NCI-H82 (cell line): ENCODE data around the gene STH.
A peak's percentile ranks its signal among the peaks of the same experiment; 100 is the strongest.
"Not testable (repeated sequence)": the region's sequence is repeated elsewhere in the genome, so short reads cannot be mapped to it uniquely, and the experiment has no call there.

Experiments
- DNase-seq: peaks from one replicate; lab custom pipeline; 2025; lab: John Stamatoyannopoulos, UW

The STH gene

GRCh38 chr17:46007461-46007965, 8.5 kb downstream of the STH start:
- DNase-seq = no peak

- peak; percentile 63 for DNase-seq
Observed at GRCh38 chr17:46008591-46008990, 9.5 kb downstream of the STH start.

- no peak for DNase-seq
Observed at GRCh38 chr17:46009681-46010596, 10.9 kb downstream of the STH start.

- peak; percentile 53 for DNase-seq
Observed at GRCh38 chr17:46010597-46011186, 11.6 kb downstream of the STH start.

- DNase-seq = no peak
Observed at GRCh38 chr17:46011711-46012505, 12.9 kb downstream of the STH start.

DNA sequence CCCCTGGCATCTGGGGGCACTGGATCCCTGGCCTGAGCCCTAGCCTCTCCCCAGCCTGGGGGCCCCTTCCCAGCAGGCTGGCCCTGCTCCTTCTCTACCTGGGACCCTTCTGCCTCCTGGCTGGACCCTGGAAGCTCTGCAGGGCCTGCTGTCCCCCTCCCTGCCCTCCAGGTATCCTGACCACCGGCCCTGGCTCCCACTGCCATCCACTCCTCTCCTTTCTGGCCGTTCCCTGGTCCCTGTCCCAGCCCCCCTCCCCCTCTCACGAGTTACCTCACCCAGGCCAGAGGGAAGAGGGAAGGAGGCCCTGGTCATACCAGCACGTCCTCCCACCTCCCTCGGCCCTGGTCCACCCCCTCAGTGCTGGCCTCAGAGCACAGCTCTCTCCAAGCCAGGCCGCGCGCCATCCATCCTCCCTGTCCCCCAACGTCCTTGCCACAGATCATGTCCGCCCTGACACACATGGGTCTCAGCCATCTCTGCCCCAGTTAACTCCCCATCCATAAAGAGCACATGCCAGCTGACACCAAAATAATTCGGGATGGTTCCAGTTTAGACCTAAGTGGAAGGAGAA, 13.5 kb downstream of the STH start:
- DNase-seq = no peak

DNA sequence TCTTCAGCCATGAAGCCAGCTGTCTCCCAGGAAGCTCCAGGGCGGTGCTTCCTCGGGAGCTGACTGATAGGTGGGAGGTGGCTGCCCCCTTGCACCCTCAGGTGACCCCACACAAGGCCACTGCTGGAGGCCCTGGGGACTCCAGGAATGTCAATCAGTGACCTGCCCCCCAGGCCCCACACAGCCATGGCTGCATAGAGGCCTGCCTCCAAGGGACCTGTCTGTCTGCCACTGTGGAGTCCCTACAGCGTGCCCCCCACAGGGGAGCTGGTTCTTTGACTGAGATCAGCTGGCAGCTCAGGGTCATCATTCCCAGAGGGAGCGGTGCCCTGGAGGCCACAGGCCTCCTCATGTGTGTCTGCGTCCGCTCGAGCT, 14.1 kb downstream of the STH start:
- no peak for DNase-seq

DNA sequence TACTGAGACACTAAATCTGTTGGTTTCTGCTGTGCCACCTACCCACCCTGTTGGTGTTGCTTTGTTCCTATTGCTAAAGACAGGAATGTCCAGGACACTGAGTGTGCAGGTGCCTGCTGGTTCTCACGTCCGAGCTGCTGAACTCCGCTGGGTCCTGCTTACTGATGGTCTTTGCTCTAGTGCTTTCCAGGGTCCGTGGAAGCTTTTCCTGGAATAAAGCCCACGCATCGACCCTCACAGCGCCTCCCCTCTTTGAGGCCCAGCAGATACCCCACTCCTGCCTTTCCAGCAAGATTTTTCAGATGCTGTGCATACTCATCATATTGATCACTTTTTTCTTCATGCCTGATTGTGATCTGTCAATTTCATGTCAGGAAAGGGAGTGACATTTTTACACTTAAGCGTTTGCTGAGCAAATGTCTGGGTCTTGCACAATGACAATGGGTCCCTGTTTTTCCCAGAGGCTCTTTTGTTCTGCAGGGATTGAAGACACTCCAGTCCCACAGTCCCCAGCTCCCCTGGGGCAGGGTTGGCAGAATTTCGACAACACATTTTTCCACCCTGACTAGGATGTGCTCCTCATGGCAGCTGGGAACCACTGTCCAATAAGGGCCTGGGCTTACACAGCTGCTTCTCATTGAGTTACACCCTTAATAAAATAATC, 14.6 kb downstream of the STH start:
- peak; percentile 69 for DNase-seq

GRCh38 chr17:46019408-46019925, 20.4 kb downstream of the STH start:
- not testable (repeated sequence) for DNase-seq

- DNase-seq = no peak
Observed at GRCh38 chr17:46020023-46020761, 21.1 kb downstream of the STH start.

DNA sequence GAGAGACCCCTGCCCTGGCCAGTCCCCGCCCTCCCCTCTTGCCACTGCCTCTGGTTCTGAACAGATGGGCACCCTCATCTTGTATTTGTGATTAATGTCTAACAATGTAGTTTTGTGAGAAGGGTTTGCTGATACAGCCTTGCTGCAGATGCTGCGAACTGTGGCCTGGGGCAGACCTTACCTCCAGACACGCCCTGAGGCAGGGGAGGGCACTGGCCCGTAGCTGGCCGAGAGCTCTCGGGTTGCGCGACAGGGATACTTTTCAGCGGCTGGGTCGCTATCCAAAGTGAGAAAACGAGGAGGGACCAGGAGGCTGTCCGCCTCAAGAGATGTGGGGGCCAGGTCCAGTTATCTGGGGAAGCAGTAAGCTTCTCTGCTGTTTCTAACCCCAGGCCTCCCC, 21.9 kb downstream of the STH start:
- DNase-seq = no peak

DNA sequence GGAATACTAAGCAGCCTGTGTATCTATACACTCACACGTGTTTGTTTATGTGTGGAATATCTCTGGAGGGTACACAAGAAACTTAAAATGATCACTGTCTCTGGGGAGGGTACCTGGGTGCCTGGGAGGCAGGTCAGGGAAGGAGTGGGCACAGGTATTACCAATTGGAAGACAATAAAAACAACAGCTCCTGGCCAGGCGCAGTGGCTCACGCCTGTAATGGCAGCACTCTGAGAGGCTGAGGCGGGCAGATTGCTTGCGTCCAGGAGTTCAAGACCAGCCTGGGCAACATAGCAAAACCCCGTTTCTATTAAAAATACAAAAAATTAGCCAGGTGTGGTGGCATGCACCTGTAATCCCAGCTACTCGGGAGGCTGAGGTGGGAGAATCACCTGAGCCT, 24.3 kb downstream of the STH start:
- DNase-seq = not testable (repeated sequence)

DNA sequence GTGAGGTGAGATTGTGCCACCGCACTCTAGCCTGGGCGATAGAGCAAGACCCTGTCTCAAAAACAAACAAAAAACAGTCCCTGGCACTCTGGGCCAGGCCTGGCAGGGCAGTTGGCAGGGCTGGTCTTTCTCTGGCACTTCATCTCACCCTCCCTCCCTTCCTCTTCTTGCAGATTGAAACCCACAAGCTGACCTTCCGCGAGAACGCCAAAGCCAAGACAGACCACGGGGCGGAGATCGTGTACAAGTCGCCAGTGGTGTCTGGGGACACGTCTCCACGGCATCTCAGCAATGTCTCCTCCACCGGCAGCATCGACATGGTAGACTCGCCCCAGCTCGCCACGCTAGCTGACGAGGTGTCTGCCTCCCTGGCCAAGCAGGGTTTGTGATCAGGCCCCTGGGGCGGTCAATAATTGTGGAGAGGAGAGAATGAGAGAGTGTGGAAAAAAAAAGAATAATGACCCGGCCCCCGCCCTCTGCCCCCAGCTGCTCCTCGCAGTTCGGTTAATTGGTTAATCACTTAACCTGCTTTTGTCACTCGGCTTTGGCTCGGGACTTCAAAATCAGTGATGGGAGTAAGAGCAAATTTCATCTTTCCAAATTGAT, 24.8 kb downstream of the STH start:
- peak; percentile 61 for DNase-seq

DNA sequence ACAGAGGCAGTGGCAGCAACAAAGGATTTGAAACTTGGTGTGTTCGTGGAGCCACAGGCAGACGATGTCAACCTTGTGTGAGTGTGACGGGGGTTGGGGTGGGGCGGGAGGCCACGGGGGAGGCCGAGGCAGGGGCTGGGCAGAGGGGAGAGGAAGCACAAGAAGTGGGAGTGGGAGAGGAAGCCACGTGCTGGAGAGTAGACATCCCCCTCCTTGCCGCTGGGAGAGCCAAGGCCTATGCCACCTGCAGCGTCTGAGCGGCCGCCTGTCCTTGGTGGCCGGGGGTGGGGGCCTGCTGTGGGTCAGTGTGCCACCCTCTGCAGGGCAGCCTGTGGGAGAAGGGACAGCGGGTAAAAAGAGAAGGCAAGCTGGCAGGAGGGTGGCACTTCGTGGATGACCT, 25.5 kb downstream of the STH start:
- DNase-seq = no peak

DNA sequence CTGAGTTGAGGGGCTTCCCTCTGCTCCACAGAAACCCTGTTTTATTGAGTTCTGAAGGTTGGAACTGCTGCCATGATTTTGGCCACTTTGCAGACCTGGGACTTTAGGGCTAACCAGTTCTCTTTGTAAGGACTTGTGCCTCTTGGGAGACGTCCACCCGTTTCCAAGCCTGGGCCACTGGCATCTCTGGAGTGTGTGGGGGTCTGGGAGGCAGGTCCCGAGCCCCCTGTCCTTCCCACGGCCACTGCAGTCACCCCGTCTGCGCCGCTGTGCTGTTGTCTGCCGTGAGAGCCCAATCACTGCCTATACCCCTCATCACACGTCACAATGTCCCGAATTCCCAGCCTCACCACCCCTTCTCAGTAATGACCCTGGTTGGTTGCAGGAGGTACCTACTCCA, 26.0 kb downstream of the STH start:
- no peak for DNase-seq

DNA sequence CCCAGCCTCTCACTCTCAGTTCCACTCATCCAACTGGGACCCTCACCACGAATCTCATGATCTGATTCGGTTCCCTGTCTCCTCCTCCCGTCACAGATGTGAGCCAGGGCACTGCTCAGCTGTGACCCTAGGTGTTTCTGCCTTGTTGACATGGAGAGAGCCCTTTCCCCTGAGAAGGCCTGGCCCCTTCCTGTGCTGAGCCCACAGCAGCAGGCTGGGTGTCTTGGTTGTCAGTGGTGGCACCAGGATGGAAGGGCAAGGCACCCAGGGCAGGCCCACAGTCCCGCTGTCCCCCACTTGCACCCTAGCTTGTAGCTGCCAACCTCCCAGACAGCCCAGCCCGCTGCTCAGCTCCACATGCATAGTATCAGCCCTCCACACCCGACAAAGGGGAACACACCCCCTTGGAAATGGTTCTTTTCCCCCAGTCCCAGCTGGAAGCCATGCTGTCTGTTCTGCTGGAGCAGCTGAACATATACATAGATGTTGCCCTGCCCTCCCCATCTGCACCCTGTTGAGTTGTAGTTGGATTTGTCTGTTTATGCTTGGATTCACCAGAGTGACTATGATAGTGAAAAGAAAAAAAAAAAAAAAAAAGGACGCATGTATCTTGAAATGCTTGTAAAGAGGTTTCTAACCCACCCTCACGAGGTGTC, 26.6 kb downstream of the STH start:
- DNase-seq = no peak

DNA sequence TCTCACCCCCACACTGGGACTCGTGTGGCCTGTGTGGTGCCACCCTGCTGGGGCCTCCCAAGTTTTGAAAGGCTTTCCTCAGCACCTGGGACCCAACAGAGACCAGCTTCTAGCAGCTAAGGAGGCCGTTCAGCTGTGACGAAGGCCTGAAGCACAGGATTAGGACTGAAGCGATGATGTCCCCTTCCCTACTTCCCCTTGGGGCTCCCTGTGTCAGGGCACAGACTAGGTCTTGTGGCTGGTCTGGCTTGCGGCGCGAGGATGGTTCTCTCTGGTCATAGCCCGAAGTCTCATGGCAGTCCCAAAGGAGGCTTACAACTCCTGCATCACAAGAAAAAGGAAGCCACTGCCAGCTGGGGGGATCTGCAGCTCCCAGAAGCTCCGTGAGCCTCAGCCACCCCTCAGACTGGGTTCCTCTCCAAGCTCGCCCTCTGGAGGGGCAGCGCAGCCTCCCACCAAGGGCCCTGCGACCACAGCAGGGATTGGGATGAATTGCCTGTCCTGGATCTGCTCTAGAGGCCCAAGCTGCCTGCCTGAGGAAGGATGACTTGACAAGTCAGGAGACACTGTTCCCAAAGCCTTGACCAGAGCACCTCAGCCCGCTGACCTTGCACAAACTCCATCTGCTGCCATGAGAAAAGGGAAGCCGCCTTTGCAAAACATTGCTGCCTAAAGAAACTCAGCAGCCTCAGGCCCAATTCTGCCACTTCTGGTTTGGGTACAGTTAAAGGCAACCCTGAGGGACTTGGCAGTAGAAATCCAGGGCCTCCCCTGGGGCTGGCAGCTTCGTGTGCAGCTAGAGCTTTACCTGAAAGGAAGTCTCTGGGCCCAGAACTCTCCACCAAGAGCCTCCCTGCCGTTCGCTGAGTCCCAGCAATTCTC, 27.4 kb downstream of the STH start:
- DNase-seq = peak; percentile 35

DNA sequence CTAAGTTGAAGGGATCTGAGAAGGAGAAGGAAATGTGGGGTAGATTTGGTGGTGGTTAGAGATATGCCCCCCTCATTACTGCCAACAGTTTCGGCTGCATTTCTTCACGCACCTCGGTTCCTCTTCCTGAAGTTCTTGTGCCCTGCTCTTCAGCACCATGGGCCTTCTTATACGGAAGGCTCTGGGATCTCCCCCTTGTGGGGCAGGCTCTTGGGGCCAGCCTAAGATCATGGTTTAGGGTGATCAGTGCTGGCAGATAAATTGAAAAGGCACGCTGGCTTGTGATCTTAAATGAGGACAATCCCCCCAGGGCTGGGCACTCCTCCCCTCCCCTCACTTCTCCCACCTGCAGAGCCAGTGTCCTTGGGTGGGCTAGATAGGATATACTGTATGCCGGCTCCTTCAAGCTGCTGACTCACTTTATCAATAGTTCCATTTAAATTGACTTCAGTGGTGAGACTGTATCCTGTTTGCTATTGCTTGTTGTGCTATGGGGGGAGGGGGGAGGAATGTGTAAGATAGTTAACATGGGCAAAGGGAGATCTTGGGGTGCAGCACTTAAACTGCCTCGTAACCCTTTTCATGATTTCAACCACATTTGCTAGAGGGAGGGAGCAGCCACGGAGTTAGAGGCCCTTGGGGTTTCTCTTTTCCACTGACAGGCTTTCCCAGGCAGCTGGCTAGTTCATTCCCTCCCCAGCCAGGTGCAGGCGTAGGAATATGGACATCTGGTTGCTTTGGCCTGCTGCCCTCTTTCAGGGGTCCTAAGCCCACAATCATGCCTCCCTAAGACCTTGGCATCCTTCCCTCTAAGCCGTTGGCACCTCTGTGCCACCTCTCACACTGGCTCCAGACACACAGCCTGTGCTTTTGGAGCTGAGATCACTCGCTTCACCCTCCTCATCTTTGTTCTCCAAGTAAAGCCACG, 28.3 kb downstream of the STH start:
- DNase-seq = no peak
